KMS-11 (cell line): ENCODE data around the gene UPF1.
A peak's percentile ranks its signal among the peaks of the same experiment; 100 is the strongest.
"Not testable (repeated sequence)": the region's sequence is repeated elsewhere in the genome, so short reads cannot be mapped to it uniquely, and the experiment has no call there.

Experiments used
- H2AFZ ChIP-seq: fragments of 200-600 bp; sonication (generic); 2 replicates; pipeline ENCODE4 v1.6.1; 2016; ENCODE audit warnings: antibody characterized with exemption, mixed run types, low read depth
- H3K27ac ChIP-seq: fragments of 200-600 bp; sonication (generic); 2 replicates; pipeline ENCODE4 v1.6.1; 2016; ENCODE audit warnings: mild to moderate bottlenecking, mixed run types
- H3K27me3 ChIP-seq: fragments of 200-600 bp; sonication (generic); 2 replicates; pipeline ENCODE4 v1.6.1; 2017; ENCODE audit warnings: mild to moderate bottlenecking, low read depth, mixed run types, moderate library complexity; ENCODE audit not compliant: insufficient read depth
- H3K36me3 ChIP-seq: fragments of 200-600 bp; sonication (generic); 2 replicates; pipeline ENCODE4 v1.6.1; 2017; ENCODE audit warnings: mild to moderate bottlenecking, mixed run types; ENCODE audit not compliant: insufficient read depth
- H3K4me1 ChIP-seq: fragments of 200-600 bp; sonication (generic); 2 replicates; pipeline ENCODE4 v1.6.1; 2016; ENCODE audit warnings: mild to moderate bottlenecking, low read depth, mixed run types; ENCODE audit not compliant: poor library complexity, severe bottlenecking
- H3K4me2 ChIP-seq: fragments of 200-600 bp; sonication (generic); 2 replicates; pipeline ENCODE4 v1.7.0; 2016; ENCODE audit warnings: mild to moderate bottlenecking, mixed run types
- H3K4me3 ChIP-seq: fragments of 200-600 bp; sonication (generic); IDR thresholded peaks from 2 replicates; pipeline ENCODE4 v1.6.1; 2017; ENCODE audit warnings: low read depth, low read length, mixed read lengths; ENCODE audit not compliant: insufficient read depth
- H3K79me2 ChIP-seq: fragments of 200-600 bp; sonication (generic); 2 replicates; pipeline ENCODE4 v1.6.1; 2016; ENCODE audit warnings: low read depth, mixed run types; ENCODE audit not compliant: insufficient read depth
- H3K9ac ChIP-seq: fragments of 200-600 bp; sonication (generic); 2 replicates; pipeline ENCODE4 v1.6.1; 2016; ENCODE audit warnings: mild to moderate bottlenecking, mixed run types
- H4K20me1 ChIP-seq: fragments of 200-600 bp; sonication (generic); 2 replicates; pipeline ENCODE4 v1.6.1; 2016; ENCODE audit warnings: mild to moderate bottlenecking, mixed run types; ENCODE audit not compliant: insufficient read depth
- CTCF ChIP-seq: fragments of 200-600 bp; sonication (generic); conservative IDR thresholded peaks from 2 replicates; pipeline ENCODE4 v1.6.1; 2017; ENCODE audit warnings: low read depth, mild to moderate bottlenecking, antibody characterized with exemption, low read length, moderate library complexity, mixed read lengths

UPF1 gene

DNA sequence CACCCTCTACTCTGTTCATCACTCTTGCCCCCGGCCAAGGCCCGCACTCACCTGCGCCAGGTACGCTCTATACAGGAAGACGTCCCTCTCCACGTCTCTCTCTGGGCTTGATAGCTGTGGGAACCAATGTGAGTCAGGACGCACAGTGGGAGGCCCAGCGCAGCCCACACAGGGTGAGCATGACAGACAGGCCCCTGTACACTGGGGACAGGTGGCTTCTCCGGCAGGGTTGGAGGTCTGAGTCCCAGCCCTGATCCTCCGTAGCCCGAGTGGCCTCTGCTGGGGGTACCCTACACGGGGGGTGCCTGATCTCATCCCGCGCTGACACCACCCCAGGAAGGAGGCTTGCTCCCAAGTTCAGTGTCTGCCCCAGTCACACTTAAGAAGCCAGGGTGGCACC lies 81.2 kb downstream of the UPF1 start:
- Histone ChIP-seq H2AFZ (no peak overlapping the region), H4K20me1 (no peaks in the 10 kb centered on the region), H3K4me2 (no peak overlapping the region), H3K9ac (no peak overlapping the region), H3K27ac (no peak overlapping the region), H3K79me2 (peaks cover 45% of the 10 kb centered on the region), H3K4me1 (peaks cover 29% of the 10 kb centered on the region), H3K36me3 (no peaks in the 10 kb centered on the region), H3K4me3 (no peak overlapping the region), H3K27me3 (no peaks in the 10 kb centered on the region)
- TF ChIP-seq CTCF, result no peak

GRCh38 chr19:18913466-18913865 lies 81.7 kb downstream of the UPF1 start:
- H3K27me3 ChIP-seq, result no peaks in the 10 kb centered on the region
- peaks cover 50% of the 10 kb centered on the region for H3K79me2 ChIP-seq
- H3K36me3 ChIP-seq, result no peaks in the 10 kb centered on the region
- TF ChIP-seq CTCF, result no peak
- H3K27ac ChIP-seq, result no peak overlapping the region
- H3K4me3 ChIP-seq, result no peak overlapping the region
- H2AFZ ChIP-seq, result no peak overlapping the region
- H3K9ac ChIP-seq, result no peak overlapping the region
- H3K4me2 ChIP-seq, result no peak overlapping the region
- H3K4me1 ChIP-seq, result peaks cover 30% of the 10 kb centered on the region
- H4K20me1 ChIP-seq, result no peaks in the 10 kb centered on the region

GRCh38 chr19:18915639-18916038 lies 83.9 kb downstream of the UPF1 start:
- Histone ChIP-seq H3K27me3 (no peaks in the 10 kb centered on the region), H3K4me2 (peak overlapping the region; percentile 5; the same call in 1 of the 2 replicates), H4K20me1 (no peaks in the 10 kb centered on the region), H3K27ac (no peak overlapping the region; the same call in 1 of the 2 replicates), H3K4me1 (peaks cover 30% of the 10 kb centered on the region), H3K36me3 (no peaks in the 10 kb centered on the region), H2AFZ (no peak overlapping the region), H3K4me3 (no peak overlapping the region), H3K79me2 (peaks cover 68% of the 10 kb centered on the region), H3K9ac (no peak overlapping the region)
- TF ChIP-seq CTCF, result peak; percentile 65

DNA sequence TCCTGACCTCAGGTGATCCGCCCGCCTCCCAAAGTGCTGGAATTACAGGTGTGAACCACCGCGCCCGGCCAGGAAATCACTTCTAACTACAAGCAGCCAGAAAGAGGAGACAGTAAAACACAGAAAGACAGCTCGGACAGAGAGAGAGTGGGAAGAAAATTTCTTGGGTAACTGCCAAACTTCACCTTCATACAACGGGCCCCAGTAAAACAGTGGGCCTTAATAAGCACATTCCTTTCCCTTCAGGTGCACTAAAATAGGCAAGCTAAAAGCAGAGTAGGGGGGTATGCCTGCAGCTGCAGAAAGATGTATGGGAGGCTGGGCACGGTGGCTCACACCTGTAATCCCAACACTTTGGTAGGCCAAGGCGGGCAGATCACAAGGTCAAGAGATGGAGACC lies 85.8 kb downstream of the UPF1 start:
- H3K36me3 ChIP-seq, H3K27ac ChIP-seq, H3K27me3 ChIP-seq, H3K9ac ChIP-seq, H3K4me3 ChIP-seq, H2AFZ ChIP-seq, H4K20me1 ChIP-seq: not testable (repeated sequence)
- peak overlapping the region; percentile 79 for H3K4me2 ChIP-seq
- H3K4me1 ChIP-seq, result peaks cover 30% of the 10 kb centered on the region
- H3K79me2 ChIP-seq, result peaks cover 79% of the 10 kb centered on the region
